Hepatocyte (in vitro differentiated cells): Measurements from ENCODE around the gene BCAS1.

ENCODE experiments used
- CTCF ChIP-seq: fragments of 200-600 bp; sonication (generic); IDR thresholded peaks from 2 replicates; pipeline ENCODE4 v1.5.1; 2016; ENCODE audit warnings: antibody characterized with exemption, mild to moderate bottlenecking; ENCODE audit not compliant: poor library complexity
- EZH2 ChIP-seq: fragments of 200-600 bp; sonication (generic); IDR thresholded peaks from 2 replicates; pipeline ENCODE4 v1.6.1; 2016; ENCODE audit warnings: antibody characterized with exemption, mild to moderate bottlenecking, borderline replicate concordance
- EZH2phosphoT487 ChIP-seq: fragments of 200-600 bp; sonication (generic); IDR thresholded peaks from one replicate; pipeline ENCODE4 v1.6.1; 2018; ENCODE audit warnings: antibody characterized with exemption, mild to moderate bottlenecking, low read depth, moderate library complexity; ENCODE audit not compliant: unreplicated experiment, severe bottlenecking

- TF ChIP-seq CTCF, result no peak
- TF ChIP-seq EZH2, result no peak
- no peak for TF ChIP-seq EZH2phosphoT487
Measured at GRCh38 chr20:54037525-54037924, 32.9 kb downstream of the BCAS1 start.
